Ectodermal cell (in vitro differentiated cells): Measurements from ENCODE around the gene FFAR1.

Experiments
- H3K27ac ChIP-seq: 2 replicates; pipeline ENCODE4 v1.7.0; 2013; ENCODE audit warnings: mild to moderate bottlenecking, low read depth, low read length; ENCODE audit not compliant: insufficient read depth, poor library complexity, severe bottlenecking
- H3K27me3 ChIP-seq: 2 replicates; pipeline ENCODE4 v1.7.0; 2013; ENCODE audit warnings: mild to moderate bottlenecking, low read length; ENCODE audit not compliant: insufficient read depth, control insufficient read depth, poor library complexity, severe bottlenecking
- H3K36me3 ChIP-seq: one replicate; pipeline ENCODE4 v1.7.0; 2013; ENCODE audit warnings: low read length; ENCODE audit not compliant: control insufficient read depth, insufficient read depth
- H3K4me1 ChIP-seq: one replicate; pipeline ENCODE4 v1.7.0; 2013; ENCODE audit warnings: low read length; ENCODE audit not compliant: control insufficient read depth, insufficient read depth
- H3K4me3 ChIP-seq: 2 replicates; pipeline ENCODE4 v1.7.0; 2013; ENCODE audit warnings: low read depth, low read length, control low read depth; ENCODE audit not compliant: insufficient read depth
- H3K9me3 ChIP-seq: 2 replicates; pipeline ENCODE4 v1.7.0; 2013; ENCODE audit warnings: mild to moderate bottlenecking, low read length, moderate library complexity; ENCODE audit not compliant: control insufficient read depth
- WGBS, 2 experiments: methylation state at CpG; one replicate each; pipeline ENCODE4 v1.1.7; 2013; ENCODE audit warnings: missing lambda C conversion rate in 2 of 2; 5-methylcytosine and 5-hydroxymethylcytosine counted together

The FFAR1 gene

DNA sequence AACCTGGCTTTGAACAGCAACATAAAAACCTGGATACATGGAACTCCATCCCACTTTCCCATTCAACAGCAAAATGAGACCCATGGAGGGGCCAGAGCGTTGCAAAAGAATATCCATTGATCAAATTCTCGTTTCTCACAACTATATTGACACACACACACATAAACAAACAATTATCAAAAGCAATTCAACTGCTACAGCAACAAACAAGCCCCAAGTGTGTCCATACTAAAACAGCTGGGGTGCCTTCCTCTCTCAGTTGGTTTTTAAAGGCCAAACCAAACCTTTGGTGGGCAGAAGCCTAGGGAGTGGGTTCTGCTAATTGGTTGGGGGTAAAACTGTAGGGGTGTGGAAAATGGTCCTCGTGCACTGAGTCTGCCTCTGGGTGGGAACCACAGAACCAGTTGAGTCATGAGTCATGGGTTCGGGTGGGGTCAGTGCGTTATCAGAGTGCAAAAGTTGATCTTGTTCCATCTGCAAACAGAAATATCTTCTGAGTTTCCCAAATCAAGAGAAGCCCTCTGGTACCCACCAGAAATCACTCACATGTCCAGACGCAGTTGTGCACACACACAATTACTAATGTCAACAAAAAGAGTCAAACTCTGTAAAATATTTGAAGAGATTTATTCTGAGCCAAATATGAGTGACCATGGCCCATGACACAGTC, 41.6 kb downstream of the FFAR1 start:
- no peak overlapping the region for H3K4me3 ChIP-seq
- H3K27me3 ChIP-seq, result no peaks in the 10 kb centered on the region
- peaks cover 2% of the 10 kb centered on the region for H3K9me3 ChIP-seq
- peaks cover 5% of the 10 kb centered on the region for H3K4me1 ChIP-seq
- 87 to 92% methylated on average over 6 of the region's 6 CpGs for WGBS, 2 experiments
- no peak overlapping the region for H3K27ac ChIP-seq
- no peaks in the 10 kb centered on the region for H3K36me3 ChIP-seq

DNA sequence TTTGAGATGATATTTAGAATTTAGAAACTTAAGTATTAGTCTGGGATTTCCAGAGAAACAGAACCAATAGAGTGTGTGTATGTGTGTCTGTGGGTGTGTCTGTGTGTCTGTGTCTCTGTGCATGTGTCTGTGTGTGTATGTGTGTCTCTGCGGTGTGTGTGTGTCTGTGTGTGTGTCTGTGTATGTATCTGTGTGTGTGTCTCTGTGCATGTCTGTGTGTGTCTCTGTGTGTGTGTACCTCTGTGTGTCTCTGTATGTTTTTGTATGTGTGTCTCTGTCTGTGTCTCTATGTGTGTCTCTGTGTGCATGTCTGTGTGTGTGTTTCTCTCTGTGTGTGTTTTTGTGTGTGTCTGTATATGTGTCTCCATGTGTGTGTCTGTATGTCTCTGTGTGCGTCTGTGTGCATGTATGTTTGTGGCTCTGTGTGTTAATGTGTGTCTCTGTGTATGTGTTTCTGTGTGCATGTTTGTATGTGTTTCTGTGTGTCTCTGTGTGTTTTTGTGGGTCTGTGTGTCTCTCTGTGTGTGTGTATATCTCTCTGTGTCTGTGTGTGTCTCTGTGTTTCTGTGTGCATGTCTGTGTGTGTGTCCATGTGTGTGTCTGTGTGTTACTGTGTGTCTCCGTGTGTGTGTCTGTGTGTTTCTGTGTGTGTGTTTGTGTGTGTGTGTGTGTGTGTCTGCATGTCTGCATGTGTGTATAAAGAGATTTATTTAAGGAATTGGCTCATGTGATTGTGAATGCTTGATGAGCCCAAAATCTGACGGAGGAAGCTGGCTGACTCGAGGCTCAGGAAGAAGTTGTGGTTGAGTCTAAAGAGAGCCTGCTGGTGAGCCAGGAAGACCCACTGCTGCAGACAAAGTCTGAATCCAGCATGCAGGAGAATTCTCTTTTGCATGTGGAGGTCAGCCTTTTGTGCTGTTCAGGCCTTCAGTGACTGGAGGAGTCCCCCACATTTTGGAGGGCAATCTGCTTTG, 45.3 kb downstream of the FFAR1 start:
- Histone ChIP-seq H3K9me3 (no peaks in the 10 kb centered on the region), H3K36me3 (no peaks in the 10 kb centered on the region), H3K27me3 (no peaks in the 10 kb centered on the region), H3K4me1 (peaks cover 5% of the 10 kb centered on the region), H3K27ac (no peak overlapping the region), H3K4me3 (no peak overlapping the region)
- 87 to 90% methylated on average over 5 of the region's 5 CpGs for WGBS, 2 experiments

GRCh38 chr19:35395382-35396199, 47.9 kb downstream of the FFAR1 start:
- no peak overlapping the region for H3K27ac ChIP-seq

DNA sequence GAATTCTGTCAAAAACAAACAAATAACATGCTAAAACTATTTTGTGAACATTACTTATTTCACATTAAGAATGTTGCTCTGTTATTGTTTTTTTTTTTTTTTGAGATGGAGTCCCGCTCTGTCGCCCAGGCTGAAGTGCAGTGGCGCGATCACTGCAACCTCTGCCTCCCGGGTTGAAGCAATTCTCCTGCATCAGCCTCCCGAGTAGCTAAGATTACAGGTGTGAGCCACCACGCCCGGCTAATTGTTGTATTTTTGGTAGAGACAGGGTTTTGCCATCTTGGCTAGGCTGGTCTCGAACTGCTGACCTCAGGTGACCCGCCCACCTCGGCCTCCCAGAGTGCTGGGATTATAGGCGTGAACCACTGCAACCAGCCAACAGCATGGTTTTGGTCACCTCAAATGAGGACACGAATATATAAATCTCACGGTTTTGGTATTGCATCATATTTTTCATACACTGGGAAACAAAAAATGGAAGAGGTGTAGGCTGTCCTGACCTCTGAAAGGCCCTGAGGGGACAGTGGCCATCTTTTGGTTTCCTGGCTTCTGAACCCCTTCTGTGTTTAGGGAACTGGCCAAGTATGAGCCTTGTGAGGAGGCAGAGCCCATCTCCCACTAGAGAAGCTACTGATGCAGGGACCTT, 48.7 kb downstream of the FFAR1 start:
- no peak overlapping the region for H3K27ac ChIP-seq
- no peak overlapping the region for H3K4me3 ChIP-seq
- no peaks in the 10 kb centered on the region for H3K4me1 ChIP-seq
- H3K27me3 ChIP-seq, result no peaks in the 10 kb centered on the region
- WGBS, 2 experiments, result 90 to 95% methylated on average over 14 of the region's 14 CpGs
- H3K9me3 ChIP-seq, result no peaks in the 10 kb centered on the region
- H3K36me3 ChIP-seq, result no peaks in the 10 kb centered on the region

More at GRCh38 chr19:35395382-35396199, 47.9 kb downstream of the FFAR1 start:
- WGBS, 2 experiments, result 75 to 82% methylated on average over 17 of the region's 19 CpGs
- H3K36me3 ChIP-seq, result no peaks in the 10 kb centered on the region
- H3K4me1 ChIP-seq, result peaks cover 5% of the 10 kb centered on the region
- no peak overlapping the region for H3K4me3 ChIP-seq
- no peaks in the 10 kb centered on the region for H3K9me3 ChIP-seq
- no peaks in the 10 kb centered on the region for H3K27me3 ChIP-seq

GRCh38 chr19:35397064-35397463, 49.4 kb downstream of the FFAR1 start:
- Histone ChIP-seq H3K27me3 (no peaks in the 10 kb centered on the region), H3K4me1 (no peaks in the 10 kb centered on the region), H3K36me3 (no peaks in the 10 kb centered on the region), H3K9me3 (no peaks in the 10 kb centered on the region), H3K4me3 (no peak overlapping the region), H3K27ac (no peak overlapping the region)
- WGBS, 2 experiments, result 94 to 96% methylated on average over 6 of the region's 6 CpGs
